Smooth muscle cell (in vitro differentiated cells): ENCODE measurements around the gene CFAP43. TPM values are rescaled to one million over a fixed set of nuclear protein-coding genes. Genes with fewer than 3 reads are reported as not detected.

Experiments used
- DNase-seq: peaks from one replicate; lab custom pipeline; 2025; ENCODE audit not compliant: unreplicated experiment; lab: John Stamatoyannopoulos, UW
- H2AFZ ChIP-seq: fragments of 200-600 bp; sonication (generic); 2 replicates; pipeline ENCODE4 v1.6.0; 2016; ENCODE audit warnings: antibody characterized with exemption, low read depth, mild to moderate bottlenecking
- H3F3A ChIP-seq: fragments of 200-600 bp; sonication (generic); 2 replicates; pipeline ENCODE4 v1.6.0; 2017; ENCODE audit warnings: antibody characterized with exemption, low read depth
- H3K27ac ChIP-seq: fragments of 200-600 bp; sonication (generic); 2 replicates; pipeline ENCODE4 v1.5.1; 2016; ENCODE audit warnings: low read depth, mild to moderate bottlenecking
- H3K27me3 ChIP-seq: fragments of 200-600 bp; sonication (generic); 2 replicates; pipeline ENCODE4 v1.6.1; 2016; ENCODE audit warnings: low read depth, mild to moderate bottlenecking
- H3K36me3 ChIP-seq: fragments of 200-600 bp; sonication (generic); 2 replicates; pipeline ENCODE4 v1.5.1; 2016; ENCODE audit warnings: low read depth
- H3K4me1 ChIP-seq: fragments of 200-600 bp; sonication (generic); 2 replicates; pipeline ENCODE4 v1.5.1; 2016; ENCODE audit warnings: low read depth
- H3K4me2 ChIP-seq: fragments of 200-600 bp; sonication (generic); 2 replicates; pipeline ENCODE4 v1.6.0; 2016; ENCODE audit warnings: mild to moderate bottlenecking
- H3K4me3 ChIP-seq: fragments of 200-600 bp; sonication (generic); 2 replicates; pipeline ENCODE4 v1.5.1; 2016; ENCODE audit warnings: mild to moderate bottlenecking
- H3K79me2 ChIP-seq: fragments of 200-600 bp; sonication (generic); 2 replicates; pipeline ENCODE4 v1.6.0; 2016; ENCODE audit warnings: low read depth, mild to moderate bottlenecking
- H3K9ac ChIP-seq: fragments of 200-600 bp; sonication (generic); 2 replicates; pipeline ENCODE4 v1.6.0; 2016; ENCODE audit warnings: low read depth
- H3K9me3 ChIP-seq: fragments of 200-600 bp; sonication (generic); replicated peaks from 2 replicates; pipeline ENCODE4 v1.5.1; 2016; ENCODE audit warnings: low read depth
- H4K20me1 ChIP-seq: fragments of 200-600 bp; sonication (generic); 2 replicates; pipeline ENCODE4 v1.6.0; 2016; ENCODE audit warnings: low read depth
- CTCF ChIP-seq: fragments of 200-600 bp; sonication (generic); IDR thresholded peaks from 2 replicates; pipeline ENCODE4 v1.5.1; 2017; ENCODE audit warnings: borderline replicate concordance, mild to moderate bottlenecking, antibody characterized with exemption; ENCODE audit not compliant: insufficient read depth, poor library complexity, severe bottlenecking
- WGBS: methylation state at CpG from one replicate; pipeline ENCODE4 v1.1.7; 2016; ENCODE audit warnings: low lambda C conversion rate; 5-methylcytosine and 5-hydroxymethylcytosine counted together
- polyA plus RNA-seq: library from polyadenylated mRNA; unstranded; fragments of >200 nt; fragmentation: Nextera tagmentation; extraction: Ambion mirVana; gene quantifications from 2 replicates; pipeline ENCODE4 v1.2.1, GENCODE V29; 2016
- total RNA-seq: library from RNA; depleted of rRNA; stranded (reverse); fragments of >200 nt; gene quantifications from 2 replicates; pipeline ENCODE4 v1.2.3, GENCODE V29; 2014

Gene CFAP43
- total and polyA plus RNA-seq, 2 experiments from 2014 or later: 0.04 to 0.50 TPM

GRCh38 chr10:104277785-104278184 lies 45.6 kb upstream of the CFAP43 start:
- Histone ChIP-seq H3K9me3 (no peaks in the 10 kb centered on the region), H3K4me2 (no peak overlapping the region), H3K27me3 (no peaks in the 10 kb centered on the region), H3K79me2 (no peaks in the 10 kb centered on the region), H3K27ac (no peak overlapping the region), H3K4me1 (no peaks in the 10 kb centered on the region), H3F3A (no peaks in the 10 kb centered on the region), H2AFZ (no peak overlapping the region), H3K9ac (no peak overlapping the region), H3K36me3 (no peaks in the 10 kb centered on the region), H4K20me1 (no peaks in the 10 kb centered on the region), H3K4me3 (no peak overlapping the region)
- no peak for TF ChIP-seq CTCF
- WGBS: 92% methylated on average over 2 of the region's 2 CpGs
- DNase-seq: no peak

DNA sequence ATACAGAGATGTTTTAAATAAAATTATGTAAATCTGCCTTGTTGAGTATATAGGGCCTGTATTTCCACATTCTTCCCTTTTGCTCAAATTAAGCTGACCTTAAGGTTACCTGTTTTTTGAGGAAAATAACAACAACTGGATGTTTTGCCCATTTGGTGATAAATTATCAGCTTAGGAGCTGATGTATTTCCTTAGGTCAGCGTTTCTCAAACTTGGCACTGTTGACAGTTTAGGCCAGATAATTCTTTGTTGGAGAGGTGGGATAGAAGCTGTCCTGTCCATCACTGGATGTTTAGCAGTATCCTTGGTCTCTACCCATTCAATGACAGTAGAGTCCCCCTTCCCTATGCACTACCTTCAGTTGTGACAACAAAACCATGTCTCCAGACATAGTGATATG lies 44.0 kb upstream of the CFAP43 start:
- Histone ChIP-seq H3F3A (peaks cover under 1% of the 10 kb centered on the region), H3K4me3 (no peak overlapping the region), H3K9ac (no peak overlapping the region), H3K9me3 (no peaks in the 10 kb centered on the region), H3K36me3 (no peaks in the 10 kb centered on the region), H3K79me2 (no peaks in the 10 kb centered on the region), H3K4me2 (no peak overlapping the region), H3K27ac (no peak overlapping the region), H4K20me1 (no peaks in the 10 kb centered on the region), H2AFZ (no peak overlapping the region), H3K27me3 (no peaks in the 10 kb centered on the region), H3K4me1 (no peaks in the 10 kb centered on the region)
- DNase-seq: no peak
- TF ChIP-seq CTCF: no peak
- WGBS: 90% methylated on average over 1 of the region's 1 CpG

DNA sequence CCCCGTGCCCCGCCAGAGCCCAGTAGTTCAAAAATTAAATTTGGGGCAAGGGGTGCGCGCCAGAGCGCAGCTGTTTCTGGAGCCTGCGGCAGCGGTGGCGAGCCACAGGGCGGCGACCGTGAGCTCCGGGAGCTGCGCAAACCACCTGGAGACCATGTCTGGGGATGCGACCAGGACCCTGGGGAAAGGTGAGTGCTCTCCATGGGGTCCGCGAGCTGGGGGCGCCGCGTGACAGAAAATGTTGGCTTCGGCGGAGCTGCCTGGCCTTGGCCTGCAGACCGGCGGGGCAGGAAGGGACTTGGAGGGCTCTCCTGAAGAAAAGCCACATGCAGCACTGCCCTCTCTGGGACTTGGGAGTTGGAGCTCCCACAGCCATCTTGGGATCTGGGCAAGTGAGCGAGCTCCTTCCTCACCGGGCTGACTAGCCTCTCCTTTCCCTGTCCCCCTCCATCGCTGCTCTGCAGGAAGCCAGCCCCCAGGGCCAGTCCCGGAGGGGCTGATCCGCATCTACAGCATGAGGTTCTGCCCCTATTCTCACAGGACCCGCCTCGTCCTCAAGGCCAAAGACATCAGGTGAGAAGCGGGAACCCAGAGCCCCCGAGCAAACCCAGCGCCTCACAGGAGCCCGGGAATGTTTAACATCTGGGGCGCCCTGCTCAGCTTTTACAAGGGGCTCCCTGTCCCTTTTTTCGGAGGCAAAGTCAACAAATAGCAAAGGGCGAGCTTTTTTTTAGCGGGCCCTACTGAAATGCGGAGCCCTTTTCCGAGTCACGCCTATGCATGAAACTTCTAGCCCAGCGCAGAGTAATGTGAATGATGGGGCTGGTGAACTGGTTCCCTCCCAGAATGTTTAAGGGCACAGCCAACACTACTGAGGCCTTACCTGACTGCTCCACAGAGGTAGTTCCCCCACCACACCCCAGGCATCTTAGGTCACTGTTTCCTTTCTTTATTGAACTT lies 42.9 kb upstream of the CFAP43 start:
- no peaks in the 10 kb centered on the region for H3K27me3 ChIP-seq
- no peaks in the 10 kb centered on the region for H3K36me3 ChIP-seq
- H3K4me1 ChIP-seq: no peaks in the 10 kb centered on the region
- no peaks in the 10 kb centered on the region for H4K20me1 ChIP-seq
- TF ChIP-seq CTCF: peak; percentile 80
- peak overlapping the region; percentile 69 for H3K4me2 ChIP-seq
- H3K9me3 ChIP-seq: no peaks in the 10 kb centered on the region
- H3F3A ChIP-seq: peaks cover 6% of the 10 kb centered on the region
- WGBS: 41% methylated on average over 42 of the region's 42 CpGs
- H2AFZ ChIP-seq: peak overlapping the region; percentile 64
- H3K9ac ChIP-seq: peak overlapping the region; percentile 18
- no peak overlapping the region for H3K27ac ChIP-seq
- H3K79me2 ChIP-seq: no peaks in the 10 kb centered on the region
- DNase-seq: no peak
- peak overlapping the region; percentile 33 for H3K4me3 ChIP-seq
